Stomach (tissue), 9 donors: ENCODE data around the gene TUFM. TPM values are rescaled to one million over a fixed set of nuclear protein-coding genes. Genes with fewer than 3 reads are reported as not detected.

Experiments used
- DNase-seq, 2 donors: peaks; one replicate each; pipeline versions ENCODE4 v3.0.0 to v3.0.0-alpha.2; 2013 to 2019
- H3K27ac ChIP-seq, 5 donors: fragments of 200-600 bp in 4 of 5; sonication (generic) in 4 of 5; one replicate each; pipeline ENCODE4 v1.5.1; 2013 to 2019; ENCODE audit warnings: mild to moderate bottlenecking in 1 of 5, moderate library complexity in 1 of 5
- H3K27me3 ChIP-seq, 3 donors: fragments of 200-600 bp; sonication (generic); one replicate each; pipeline ENCODE4 v1.5.1; 2017 to 2019; ENCODE audit warnings: mixed run types in 1 of 3
- H3K36me3 ChIP-seq, 4 donors: fragments of 200-600 bp; sonication (generic); 1 replicate in 3 of 4; 2 replicates in 1 of 4; pipeline ENCODE4 v1.5.1; 2016 to 2019
- H3K4me1 ChIP-seq, 4 donors: fragments of 200-600 bp; sonication (generic); one replicate each; pipeline ENCODE4 v1.5.1; 2016 to 2019
- H3K4me3 ChIP-seq, 4 donors: fragments of 200-600 bp; sonication (generic) in 3 of 4; one replicate each; pipeline ENCODE4 v1.5.1; 2016 to 2019; ENCODE audit warnings: mild to moderate bottlenecking in 1 of 4
- H3K9me3 ChIP-seq, 4 donors: fragments of 200-600 bp; sonication (generic); one replicate each; pipeline ENCODE4 v1.5.1; 2016 to 2019
- EP300 ChIP-seq: sonication (generic); formaldehyde crosslinking; IDR thresholded peaks from one replicate; pipeline ENCODE4 v1.6.1; 2017; ENCODE audit warnings: antibody characterized with exemption
- POLR2A ChIP-seq, 4 donors: fragments of 450-650 bp; IDR thresholded peaks; one replicate each; pipeline ENCODE4 v1.6.1; 2016; ENCODE audit warnings: antibody characterized with exemption in 4 of 4, control low read depth in 2 of 4, mild to moderate bottlenecking in 1 of 4, moderate library complexity in 1 of 4
- POLR2AphosphoS5 ChIP-seq, 3 donors: sonication (generic); formaldehyde crosslinking; IDR thresholded peaks; one replicate each; pipeline ENCODE4 v1.6.1; 2016; ENCODE audit warnings: antibody characterized with exemption in 3 of 3
- WGBS, 5 donors: extraction: QIAGEN DNeasy Blood & Tissue Kit in 3 of 5; methylation state at CpG; one replicate each; pipeline versions ENCODE4 v1.1.5 to v1.1.7; 2013 to 2018; 5-methylcytosine and 5-hydroxymethylcytosine counted together
- intact Hi-C: fragments of 100-400 bp; cut with DNase I; formaldehyde crosslinking; loops from one replicate; pipeline ENCODE4 v1.15.1; 2023; ENCODE audit warnings: low total_unique reads
- polyA plus RNA-seq, 3 donors: library from polyadenylated mRNA; stranded (reverse); fragments of 200-250 nt; gene quantifications; one replicate each; pipeline ENCODE4 v1.2.3, GENCODE V29; 2013
- total RNA-seq, 5 donors: library from RNA; depleted of rRNA; stranded (reverse); fragments of >200 nt; gene quantifications; one replicate each; pipeline versions ENCODE4 v1.1.0 to v1.2.3, GENCODE V29; 2014 to 2016
- TF ChIP-seq, protein P1 (sequence below), 7 experiments: fragments of 450-650 bp in 4 of 7; fragments of 200-600 bp in 3 of 7; sonication (generic) in 3 of 7; IDR thresholded peaks; one replicate each; pipeline ENCODE4 v1.5.1; 2016 to 2019; ENCODE audit warnings: antibody characterized with exemption in 7 of 7, control low read depth in 2 of 7, mild to moderate bottlenecking in 1 of 7
- donor health status: healthy with polysubstance abuse.
- donor health status: Bipolar disorder and iron deficiency.
- donor health status: healthy.

The TUFM gene
- total and polyA plus RNA-seq, 8 donors, result 49.8 to 286 (median 98.8) TPM

GRCh38 chr16:28845293-28845692, 855 bp downstream of the TUFM start:
- intact Hi-C loops, result no loop called here
- 16 to 38% (median 33%) methylated on average over 7 to 10 of the region's 10 CpGs for WGBS, 5 donors
- Histone ChIP-seq H3K36me3 (peaks cover 27 to 45% (median 42%) of the 10 kb centered on the region in 4 donors), H3K4me3 (peak overlapping the region; percentile 95 to 98 (median 96)), H3K4me1 (peaks cover 19 to 35% (median 32%) of the 10 kb centered on the region in 4 donors), H3K9me3 (no peaks in the 10 kb centered on the region), H3K27me3 (no peaks in the 10 kb centered on the region), H3K27ac (peak overlapping the region; percentile 82 to 93 (median 89))
- TF ChIP-seq POLR2AphosphoS5 (IDR thresholded peaks at IDR 0.05) (peak in 1 of 3 donors; percentile 20), EP300 (no peak)
- TF ChIP-seq, protein P1, sequence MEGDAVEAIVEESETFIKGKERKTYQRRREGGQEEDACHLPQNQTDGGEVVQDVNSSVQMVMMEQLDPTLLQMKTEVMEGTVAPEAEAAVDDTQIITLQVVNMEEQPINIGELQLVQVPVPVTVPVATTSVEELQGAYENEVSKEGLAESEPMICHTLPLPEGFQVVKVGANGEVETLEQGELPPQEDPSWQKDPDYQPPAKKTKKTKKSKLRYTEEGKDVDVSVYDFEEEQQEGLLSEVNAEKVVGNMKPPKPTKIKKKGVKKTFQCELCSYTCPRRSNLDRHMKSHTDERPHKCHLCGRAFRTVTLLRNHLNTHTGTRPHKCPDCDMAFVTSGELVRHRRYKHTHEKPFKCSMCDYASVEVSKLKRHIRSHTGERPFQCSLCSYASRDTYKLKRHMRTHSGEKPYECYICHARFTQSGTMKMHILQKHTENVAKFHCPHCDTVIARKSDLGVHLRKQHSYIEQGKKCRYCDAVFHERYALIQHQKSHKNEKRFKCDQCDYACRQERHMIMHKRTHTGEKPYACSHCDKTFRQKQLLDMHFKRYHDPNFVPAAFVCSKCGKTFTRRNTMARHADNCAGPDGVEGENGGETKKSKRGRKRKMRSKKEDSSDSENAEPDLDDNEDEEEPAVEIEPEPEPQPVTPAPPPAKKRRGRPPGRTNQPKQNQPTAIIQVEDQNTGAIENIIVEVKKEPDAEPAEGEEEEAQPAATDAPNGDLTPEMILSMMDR (IDR thresholded peaks at IDR 0.05), result no peak
- peak; percentile 61 to 85 for DNase-seq

- Histone ChIP-seq H3K4me1 (peaks cover 19 to 35% (median 32%) of the 10 kb centered on the region in 4 donors), H3K36me3 (peaks cover 27 to 45% (median 43%) of the 10 kb centered on the region in 4 donors), H3K4me3 (peak overlapping the region in 1 of 4 donors; percentile 97), H3K9me3 (no peaks in the 10 kb centered on the region), H3K27ac (peak overlapping the region in 1 of 5 donors; percentile 82), H3K27me3 (no peaks in the 10 kb centered on the region)
- WGBS, 5 donors, result 83 to 91% (median 89%) methylated on average over 19 of the region's 19 CpGs
- no peak for TF ChIP-seq EP300
- no peak for TF ChIP-seq POLR2A (IDR thresholded peaks at IDR 0.05)
- no peak for TF ChIP-seq POLR2AphosphoS5 (IDR thresholded peaks at IDR 0.05)
- TF ChIP-seq, protein P1 (IDR thresholded peaks at IDR 0.05), result no peak
- intact Hi-C loops, result no loop called here
- DNase-seq, result no peak
Observed at GRCh38 chr16:28844226-28844885, 1.8 kb downstream of the TUFM start.

GRCh38 chr16:28843766-28844165, 2.4 kb downstream of the TUFM start:
- Histone ChIP-seq H3K4me1 (peaks cover 19 to 35% (median 32%) of the 10 kb centered on the region in 4 donors), H3K9me3 (no peaks in the 10 kb centered on the region), H3K4me3 (no peak overlapping the region), H3K27ac (no peak overlapping the region), H3K36me3 (peaks cover 27 to 50% (median 47%) of the 10 kb centered on the region in 4 donors), H3K27me3 (no peaks in the 10 kb centered on the region)
- TF ChIP-seq POLR2AphosphoS5 (IDR thresholded peaks at IDR 0.05) (no peak), POLR2A (IDR thresholded peaks at IDR 0.05) (no peak), EP300 (no peak)
- TF ChIP-seq, protein P1 (IDR thresholded peaks at IDR 0.05), result no peak
- no peak for DNase-seq
- intact Hi-C loops, result no loop called here
- 84 to 96% (median 92%) methylated on average over 10 to 12 of the region's 12 CpGs for WGBS, 5 donors

- Histone ChIP-seq H3K36me3 (peaks cover 27 to 59% (median 58%) of the 10 kb centered on the region in 4 donors), H3K4me1 (peaks cover 19 to 28% (median 26%) of the 10 kb centered on the region in 4 donors), H3K9me3 (no peaks in the 10 kb centered on the region), H3K4me3 (no peak overlapping the region), H3K27me3 (no peaks in the 10 kb centered on the region), H3K27ac (no peak overlapping the region)
- no peak for DNase-seq
- WGBS, 5 donors, result 87 to 94% (median 91%) methylated on average over 7 of the region's 7 CpGs
- intact Hi-C loops, result no loop called here
- no peak for TF ChIP-seq POLR2AphosphoS5 (IDR thresholded peaks at IDR 0.05)
- no peak for TF ChIP-seq POLR2A (IDR thresholded peaks at IDR 0.05)
- TF ChIP-seq EP300, result no peak
- TF ChIP-seq, protein P1 (IDR thresholded peaks at IDR 0.05), result no peak
Observed at GRCh38 chr16:28842696-28843095, 3.5 kb downstream of the TUFM start.
